Neural cell (in vitro differentiated cells): Measurements from ENCODE around the gene FLAD1. TPM values are rescaled to one million over a fixed set of nuclear protein-coding genes. Genes with fewer than 3 reads are reported as not detected.

ENCODE experiments used
- H2AFZ ChIP-seq: fragments of 200-600, 300-800 bp; sonication (generic), shearing (Covaris generic); 2 replicates; pipeline ENCODE4 v1.6.0; 2014; ENCODE audit warnings: low read depth, mild to moderate bottlenecking, antibody characterized with exemption, low read length, moderate library complexity
- H3F3A ChIP-seq: fragments of 200-600 bp; shearing (Covaris generic); 2 replicates; pipeline ENCODE4 v1.6.1; 2016; ENCODE audit warnings: mild to moderate bottlenecking, moderate library complexity, mixed read lengths, antibody characterized with exemption, low read length; ENCODE audit not compliant: insufficient read depth, poor library complexity, severe bottlenecking
- H3K27ac ChIP-seq: fragments of 200-600, 300-800 bp; sonication (generic), shearing (Covaris generic); 2 replicates; pipeline ENCODE4 v1.5.1; 2014; ENCODE audit warnings: mild to moderate bottlenecking, low read length, moderate library complexity
- H3K27me3 ChIP-seq: fragments of 300-800, 200-600 bp; sonication (generic), shearing (Covaris generic); 2 replicates; pipeline ENCODE4 v1.6.0; 2014; ENCODE audit warnings: mild to moderate bottlenecking, low read depth, low read length, moderate library complexity; ENCODE audit not compliant: insufficient read depth
- H3K36me3 ChIP-seq: fragments of 300-800, 200-600 bp; sonication (generic), shearing (Covaris generic); 2 replicates; pipeline ENCODE4 v1.5.1; 2014; ENCODE audit warnings: mild to moderate bottlenecking, antibody characterized with exemption, low read length, moderate library complexity; ENCODE audit not compliant: insufficient read depth
- H3K4me2 ChIP-seq: fragments of 300-800, 200-600 bp; sonication (generic), shearing (Covaris generic); 2 replicates; pipeline ENCODE4 v1.6.0; 2014; ENCODE audit warnings: mild to moderate bottlenecking, low read length
- H3K4me3 ChIP-seq: fragments of 300-800, 200-600 bp; sonication (generic), shearing (Covaris generic); 2 replicates; pipeline ENCODE4 v1.5.1; 2014; ENCODE audit warnings: mild to moderate bottlenecking, low read length, moderate library complexity
- H3K79me2 ChIP-seq: fragments of 200-600 bp; shearing (Covaris generic); replicated peaks from 2 replicates; pipeline ENCODE4 v1.6.0; 2014; ENCODE audit warnings: mild to moderate bottlenecking, low read length, moderate library complexity; ENCODE audit not compliant: insufficient read depth
- H3K9ac ChIP-seq: fragments of 300-800, 200-600 bp; sonication (generic), shearing (Covaris generic); 2 replicates; pipeline ENCODE4 v1.6.1; 2016; ENCODE audit warnings: mild to moderate bottlenecking, low read length, mixed read lengths
- H3K9me2 ChIP-seq: fragments of 200-600 bp; shearing (Covaris generic); 2 replicates; pipeline ENCODE4 v1.6.1; 2016; ENCODE audit warnings: mild to moderate bottlenecking, low read length, mixed read lengths; ENCODE audit not compliant: insufficient read depth
- H3K9me3 ChIP-seq: fragments of 200-600, 300-800 bp; sonication (generic), shearing (Covaris generic); 2 replicates; pipeline ENCODE4 v1.6.1; 2016; ENCODE audit warnings: mild to moderate bottlenecking, mixed run types, low read length, moderate library complexity, mixed read lengths
- H4K20me1 ChIP-seq: fragments of 200-600 bp; shearing (Covaris generic); 2 replicates; pipeline ENCODE4 v1.6.1; 2016; ENCODE audit warnings: mild to moderate bottlenecking, mixed run types; ENCODE audit not compliant: insufficient read depth
- CTCF ChIP-seq: fragments of 450-650 bp; IDR thresholded peaks from 2 replicates; pipeline ENCODE4 v1.5.1; 2014; ENCODE audit warnings: antibody characterized with exemption, mild to moderate bottlenecking, moderate library complexity; ENCODE audit not compliant: poor library complexity, severe bottlenecking
- EP300 ChIP-seq: fragments of 450-650 bp; conservative IDR thresholded peaks from 2 replicates; pipeline ENCODE4 v1.6.1; 2014; ENCODE audit warnings: antibody characterized with exemption, mild to moderate bottlenecking, moderate library complexity; ENCODE audit not compliant: poor library complexity, severe bottlenecking
- EZH2 ChIP-seq: fragments of 200-600, 300-800 bp; shearing (Covaris generic), sonication (generic); IDR thresholded peaks from 2 replicates; pipeline ENCODE4 v1.6.1; 2014; ENCODE audit warnings: antibody characterized with exemption, low read length, borderline replicate concordance, mild to moderate bottlenecking; ENCODE audit not compliant: insufficient read depth, poor library complexity, severe bottlenecking
- MXI1 ChIP-seq: fragments of 450-650 bp; conservative IDR thresholded peaks from 2 replicates; pipeline ENCODE4 v1.6.1; 2014; ENCODE audit warnings: antibody characterized with exemption, mild to moderate bottlenecking; ENCODE audit not compliant: poor library complexity, severe bottlenecking
- POLR2AphosphoS5 ChIP-seq: IDR thresholded peaks from 2 replicates; pipeline ENCODE4 v1.6.1; 2012
- RAD21 ChIP-seq: fragments of 450-650 bp; conservative IDR thresholded peaks from 2 replicates; pipeline ENCODE4 v1.6.1; 2014; ENCODE audit warnings: antibody characterized with exemption, mild to moderate bottlenecking, moderate library complexity
- REST ChIP-seq: IDR thresholded peaks from 2 replicates; pipeline ENCODE4 v1.6.1; 2012; ENCODE audit warnings: borderline replicate concordance
- SMC3 ChIP-seq: fragments of 450-650 bp; conservative IDR thresholded peaks from 2 replicates; pipeline ENCODE4 v1.6.1; 2014; ENCODE audit warnings: antibody characterized with exemption, mild to moderate bottlenecking, moderate library complexity; ENCODE audit not compliant: poor library complexity
- TAF1 ChIP-seq: IDR thresholded peaks from 2 replicates; pipeline ENCODE4 v1.6.1; 2012; ENCODE audit warnings: low read depth
- polyA plus RNA-seq: library from polyadenylated mRNA; depleted of rRNA; stranded (reverse); fragments of >200 nt; gene quantifications from 2 replicates; pipeline ENCODE4 v1.2.3, GENCODE V29; 2014

The FLAD1 gene
- polyA plus RNA-seq, 1 donor from 2014 or later: 68.6 TPM

GRCh38 chr1:155023627-155024026 lies 40.5 kb downstream of the FLAD1 start:
- H3K36me3 ChIP-seq: no peaks in the 10 kb centered on the region
- H3K9me2 ChIP-seq: no peaks in the 10 kb centered on the region
- no peak overlapping the region for H3K4me3 ChIP-seq
- no peaks in the 10 kb centered on the region for H4K20me1 ChIP-seq
- TF ChIP-seq EZH2 (no peak), CTCF (no peak), REST (no peak), EP300 (no peak), SMC3 (no peak), POLR2AphosphoS5 (no peak), MXI1 (no peak), RAD21 (no peak), TAF1 (no peak)
- H3K9me3 ChIP-seq: no peaks in the 10 kb centered on the region
- no peak overlapping the region for H2AFZ ChIP-seq
- no peaks in the 10 kb centered on the region for H3F3A ChIP-seq
- H3K79me2 ChIP-seq: no peaks in the 10 kb centered on the region
- H3K27me3 ChIP-seq: no peaks in the 10 kb centered on the region
- H3K27ac ChIP-seq: no peak overlapping the region
- H3K4me2 ChIP-seq: no peak overlapping the region
- H3K9ac ChIP-seq: no peak overlapping the region

- Histone ChIP-seq H4K20me1 (no peaks in the 10 kb centered on the region), H3K4me2 (no peak overlapping the region), H3K36me3 (no peaks in the 10 kb centered on the region), H3F3A (no peaks in the 10 kb centered on the region), H3K9me3 (no peaks in the 10 kb centered on the region), H3K27ac (no peak overlapping the region), H3K27me3 (no peaks in the 10 kb centered on the region), H3K9ac (no peak overlapping the region), H3K9me2 (no peaks in the 10 kb centered on the region), H2AFZ (no peak overlapping the region), H3K79me2 (no peaks in the 10 kb centered on the region), H3K4me3 (no peak overlapping the region)
- TF ChIP-seq SMC3 (no peak), EP300 (no peak), RAD21 (no peak), POLR2AphosphoS5 (no peak), MXI1 (no peak), EZH2 (no peak), CTCF (no peak), TAF1 (no peak), REST (no peak)
Observed at GRCh38 chr1:155024315-155024714, 41.2 kb downstream of the FLAD1 start.
